Esophagus squamous epithelium (tissue), 5 donors: ENCODE measurements around the gene HS3ST3B1. TPM values are rescaled to one million over a fixed set of nuclear protein-coding genes. Genes with fewer than 3 reads are reported as not detected.

Experiments
- DNase-seq: peaks from one replicate; lab custom pipeline; 2025; lab: John Stamatoyannopoulos, UW
- H3K27ac ChIP-seq, 4 donors: fragments of 200-600 bp; sonication (generic); one replicate each; pipeline ENCODE4 v1.5.1; 2016 to 2019; ENCODE audit warnings: mild to moderate bottlenecking in 1 of 4
- H3K27me3 ChIP-seq, 4 donors: fragments of 200-600 bp; sonication (generic); 1 replicate in 3 of 4; 2 replicates in 1 of 4; pipeline versions ENCODE4 v1.5.1 to v1.6.0; 2017 to 2021; ENCODE audit warnings: antibody characterized with exemption in 1 of 4
- H3K36me3 ChIP-seq, 3 donors: fragments of 200-600 bp; sonication (generic); one replicate each; pipeline ENCODE4 v1.5.1; 2016 to 2019
- H3K4me1 ChIP-seq, 3 donors: fragments of 200-600 bp; sonication (generic); one replicate each; pipeline ENCODE4 v1.5.1; 2017 to 2019
- H3K4me3 ChIP-seq, 4 donors: fragments of 200-600 bp; sonication (generic); 1 replicate in 3 of 4; 2 replicates in 1 of 4; pipeline ENCODE4 v1.5.1; 2016 to 2019; ENCODE audit warnings: mild to moderate bottlenecking in 2 of 4, moderate library complexity in 1 of 4
- H3K9me3 ChIP-seq, 3 donors: fragments of 200-600 bp; sonication (generic); one replicate each; pipeline ENCODE4 v1.5.1; 2016 to 2019
- POLR2A ChIP-seq, 4 donors: fragments of 450-650 bp; IDR thresholded peaks; one replicate each; pipeline ENCODE4 v1.6.1; 2017; ENCODE audit warnings: antibody characterized with exemption in 4 of 4, mild to moderate bottlenecking in 4 of 4, moderate library complexity in 3 of 4
- WGBS, 2 donors: methylation state at CpG; one replicate each; pipeline ENCODE4 v1.1.5; 2018; 5-methylcytosine and 5-hydroxymethylcytosine counted together
- intact Hi-C: fragments of 100-400 bp; cut with DNase I; formaldehyde crosslinking; loops from one replicate; pipeline ENCODE4 v1.15.0; 2022
- total RNA-seq, 4 donors: library from RNA; depleted of rRNA; stranded (reverse); fragments of >200 nt; gene quantifications; one replicate each; pipeline ENCODE4 v1.1.0, GENCODE V29; 2016
- TF ChIP-seq, protein P1 (sequence below), 6 experiments: fragments of 450-650 bp in 4 of 6; fragments of 200-600 bp in 2 of 6; sonication (generic) in 2 of 6; IDR thresholded peaks; one replicate each; pipeline ENCODE4 v1.5.1; 2016 to 2019; ENCODE audit warnings: antibody characterized with exemption in 6 of 6, mild to moderate bottlenecking in 4 of 6, moderate library complexity in 4 of 6
- donor health status: DM: yes; HTN: yes; CAD: no.

HS3ST3B1 gene
- total RNA-seq, 4 donors from 2014 or later: 5.6 to 7.6 (median 6.4) TPM

DNA sequence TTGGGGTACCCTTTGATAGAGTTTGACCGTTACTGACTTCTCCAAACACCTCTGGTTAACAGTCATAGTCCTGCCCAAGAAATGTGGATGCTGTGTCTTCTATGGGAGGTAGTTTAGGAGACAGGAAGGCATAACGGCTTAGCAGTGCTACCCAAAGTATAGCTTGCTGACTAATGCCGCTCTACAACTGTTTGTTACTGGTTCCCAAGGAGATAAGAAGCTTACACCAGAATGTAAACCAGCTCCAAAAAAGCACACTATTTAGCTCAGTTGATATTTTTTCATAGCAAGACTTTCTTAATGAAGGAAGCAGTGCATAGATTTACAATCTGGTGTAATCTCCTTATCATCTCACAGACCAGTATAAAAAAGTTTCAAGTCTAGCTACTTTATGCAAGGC is 95.7 kb downstream of the HS3ST3B1 start:
- TF ChIP-seq POLR2A (IDR thresholded peaks at IDR 0.05): no peak
- TF ChIP-seq, protein P1, sequence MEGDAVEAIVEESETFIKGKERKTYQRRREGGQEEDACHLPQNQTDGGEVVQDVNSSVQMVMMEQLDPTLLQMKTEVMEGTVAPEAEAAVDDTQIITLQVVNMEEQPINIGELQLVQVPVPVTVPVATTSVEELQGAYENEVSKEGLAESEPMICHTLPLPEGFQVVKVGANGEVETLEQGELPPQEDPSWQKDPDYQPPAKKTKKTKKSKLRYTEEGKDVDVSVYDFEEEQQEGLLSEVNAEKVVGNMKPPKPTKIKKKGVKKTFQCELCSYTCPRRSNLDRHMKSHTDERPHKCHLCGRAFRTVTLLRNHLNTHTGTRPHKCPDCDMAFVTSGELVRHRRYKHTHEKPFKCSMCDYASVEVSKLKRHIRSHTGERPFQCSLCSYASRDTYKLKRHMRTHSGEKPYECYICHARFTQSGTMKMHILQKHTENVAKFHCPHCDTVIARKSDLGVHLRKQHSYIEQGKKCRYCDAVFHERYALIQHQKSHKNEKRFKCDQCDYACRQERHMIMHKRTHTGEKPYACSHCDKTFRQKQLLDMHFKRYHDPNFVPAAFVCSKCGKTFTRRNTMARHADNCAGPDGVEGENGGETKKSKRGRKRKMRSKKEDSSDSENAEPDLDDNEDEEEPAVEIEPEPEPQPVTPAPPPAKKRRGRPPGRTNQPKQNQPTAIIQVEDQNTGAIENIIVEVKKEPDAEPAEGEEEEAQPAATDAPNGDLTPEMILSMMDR (IDR thresholded peaks at IDR 0.05): no peak
- 45 to 63% methylated on average over 2 to 3 of the region's 3 CpGs for WGBS, 2 donors
- Histone ChIP-seq H3K4me1 (no peaks in the 10 kb centered on the region), H3K9me3 (no peaks in the 10 kb centered on the region), H3K36me3 (no peaks in the 10 kb centered on the region), H3K27ac (no peak overlapping the region), H3K4me3 (no peak overlapping the region), H3K27me3 (no peaks in the 10 kb centered on the region)
- intact Hi-C loops: no loop called here
- no peak for DNase-seq

DNA sequence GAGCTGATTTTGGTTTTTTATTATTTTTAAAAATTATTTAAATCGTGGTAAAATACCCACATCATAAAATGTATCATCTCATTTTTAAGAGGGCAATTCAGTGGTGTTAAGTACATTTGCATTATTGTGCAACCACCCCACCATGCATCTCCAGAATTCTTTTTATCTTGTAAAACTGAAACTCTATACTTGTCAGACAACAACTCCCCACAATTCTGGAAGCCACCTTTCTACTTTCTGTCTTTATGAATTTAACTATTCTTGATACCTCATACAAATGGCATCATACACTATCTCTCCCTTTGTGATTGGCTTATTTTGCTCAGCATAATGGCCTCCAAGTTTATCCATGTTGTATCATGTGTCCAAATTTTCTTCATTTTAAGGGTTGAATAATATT is 97.9 kb downstream of the HS3ST3B1 start:
- no peaks in the 10 kb centered on the region for H3K9me3 ChIP-seq
- no peaks in the 10 kb centered on the region for H3K36me3 ChIP-seq

More for the DNA sequence above, 97.9 kb downstream of the HS3ST3B1 start:
- no peak overlapping the region for H3K4me3 ChIP-seq
- WGBS, 2 donors: 60 to 83% methylated on average over 1 of the region's 1 CpG
- no peak for TF ChIP-seq POLR2A (IDR thresholded peaks at IDR 0.05)
- TF ChIP-seq, protein P1 (IDR thresholded peaks at IDR 0.05): no peak
- H3K27me3 ChIP-seq: no peaks in the 10 kb centered on the region
- no peak overlapping the region for H3K27ac ChIP-seq
- no peak for DNase-seq
- H3K4me1 ChIP-seq: no peaks in the 10 kb centered on the region
- intact Hi-C loops: no loop called here

Other genes starting within 250 kb of the HS3ST3B1 start
- 10 to 100 TPM; 12.5 to 36.0 (median 24.3) TPM for gene COX10, start 231.6 kb upstream of the HS3ST3B1 start, total RNA-seq
- gene CDRT15, start 64.2 kb upstream of the HS3ST3B1 start, total RNA-seq: not detected